ENCODE results near the gene PAN3.

PAN3 gene

DNA sequence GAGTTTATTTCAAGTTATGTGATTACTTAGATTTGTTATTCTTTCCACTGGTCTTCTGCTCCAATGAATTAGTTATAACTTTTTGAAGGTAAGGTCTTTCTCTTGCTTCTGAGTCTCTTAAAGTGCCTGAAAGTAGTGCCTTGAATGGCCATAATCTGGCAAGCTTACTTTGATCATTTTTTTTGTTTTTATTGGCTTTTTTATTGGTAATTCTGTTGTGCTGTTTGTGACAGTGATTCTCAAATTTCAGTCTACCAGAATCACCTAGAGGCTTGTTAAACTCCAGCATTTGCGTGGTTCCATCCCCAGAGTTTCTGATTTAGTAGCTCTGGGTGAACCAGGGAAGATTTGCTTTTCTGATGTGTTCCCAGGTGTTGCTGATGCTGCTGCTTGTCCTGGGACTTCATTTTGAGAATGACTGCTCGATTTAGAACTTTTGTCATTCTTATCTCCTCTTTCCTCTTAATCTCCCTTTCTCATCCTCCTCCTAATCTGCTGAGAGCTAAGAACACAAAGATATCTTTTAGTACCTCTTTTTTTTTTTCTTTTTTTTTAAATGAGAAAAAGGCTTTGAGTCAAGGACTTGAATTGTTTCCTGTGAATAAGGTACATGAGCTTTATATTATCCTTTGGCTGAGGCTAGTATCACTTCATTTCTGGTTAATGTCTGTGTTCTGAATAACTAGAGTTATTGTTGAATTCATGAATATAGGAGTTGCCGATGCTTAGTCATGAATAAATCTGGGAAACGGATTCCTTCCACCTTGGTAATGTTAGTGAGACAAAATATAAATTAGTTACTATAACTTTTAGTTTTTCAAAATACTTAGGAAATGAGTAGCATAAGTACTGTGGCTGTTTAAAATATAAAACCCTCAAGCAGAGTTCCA lies 91.4 kb downstream of the PAN3 start:
- no peak for DNase-seq

DNA sequence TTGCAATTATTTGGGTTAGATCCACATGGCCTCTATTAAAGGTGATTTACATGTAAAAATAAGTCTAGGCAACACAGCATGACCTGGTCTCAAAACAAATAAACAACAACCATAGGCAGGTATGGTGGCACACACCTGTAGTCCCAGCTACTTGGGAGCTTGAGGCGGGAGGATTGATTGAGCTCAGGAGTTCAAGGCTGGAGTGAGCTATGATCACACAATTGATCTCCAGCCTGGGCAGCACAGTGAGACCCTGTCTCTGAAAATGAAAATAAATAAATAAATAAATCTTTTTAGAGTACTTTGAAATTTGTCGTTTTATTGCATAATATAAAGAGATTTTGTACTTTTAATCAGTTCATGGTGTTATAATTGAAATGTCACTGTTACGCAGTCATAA lies 93.3 kb downstream of the PAN3 start:
- no peak for DNase-seq

DNA sequence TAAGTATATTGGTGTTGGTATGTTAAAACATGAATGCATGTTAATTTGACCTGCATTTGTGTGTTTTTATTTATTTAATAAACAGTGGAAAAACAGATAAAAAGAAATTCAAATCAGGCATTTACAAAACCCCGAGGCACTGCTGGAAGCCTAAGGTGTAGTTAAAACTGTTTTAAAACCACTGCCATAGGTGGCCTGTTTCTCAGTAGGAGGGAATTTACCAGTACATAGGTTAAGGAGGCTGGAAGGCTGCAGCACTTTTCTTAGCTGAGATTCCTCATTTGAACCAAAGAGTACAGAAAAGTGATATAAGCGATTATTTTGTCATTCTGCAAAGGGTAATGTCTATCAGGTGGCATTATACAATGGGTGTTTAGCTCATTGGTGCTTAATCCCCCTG lies 99.6 kb downstream of the PAN3 start:
- DNase-seq = no peak

DNA sequence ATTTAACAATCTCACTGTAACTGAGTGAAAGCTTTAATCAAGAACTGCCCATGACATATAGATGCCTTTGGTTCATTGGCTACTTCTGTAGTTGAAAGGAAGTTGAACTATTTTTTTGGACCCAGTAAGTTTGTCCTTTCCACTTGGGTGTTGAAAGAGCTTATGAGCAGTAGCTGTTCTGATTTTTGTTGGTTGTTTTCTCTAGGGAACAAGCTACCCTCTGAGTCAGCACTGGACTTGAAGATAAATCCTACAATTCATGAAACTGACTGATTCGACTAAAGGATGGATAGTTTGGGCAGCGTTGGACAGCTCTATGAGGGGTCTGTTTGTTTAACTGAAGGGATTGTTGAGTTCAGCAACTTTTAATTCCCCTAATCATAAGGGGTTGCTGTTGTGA lies 101.0 kb downstream of the PAN3 start:
- DNase-seq = no peak

DNA sequence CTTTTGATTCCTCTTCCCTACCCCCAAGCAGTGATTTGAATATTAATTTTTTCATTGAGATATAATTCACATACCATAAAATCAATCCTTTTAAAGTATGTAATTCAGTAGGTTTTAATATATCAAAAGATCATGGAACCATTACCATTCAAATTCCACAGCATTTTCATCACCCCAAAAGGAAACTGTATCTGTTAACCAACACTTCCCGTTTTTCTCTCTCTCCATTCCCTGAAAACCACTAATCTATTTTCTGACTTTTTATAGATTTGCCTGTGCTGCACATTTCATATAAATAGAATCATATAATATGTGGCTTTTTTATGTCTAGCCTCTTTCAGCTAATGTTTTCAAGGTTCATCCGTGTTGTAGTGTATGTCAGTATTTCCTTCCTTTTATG lies 107.1 kb downstream of the PAN3 start:
- peak; percentile 1 to 29 for DNase-seq

DNA sequence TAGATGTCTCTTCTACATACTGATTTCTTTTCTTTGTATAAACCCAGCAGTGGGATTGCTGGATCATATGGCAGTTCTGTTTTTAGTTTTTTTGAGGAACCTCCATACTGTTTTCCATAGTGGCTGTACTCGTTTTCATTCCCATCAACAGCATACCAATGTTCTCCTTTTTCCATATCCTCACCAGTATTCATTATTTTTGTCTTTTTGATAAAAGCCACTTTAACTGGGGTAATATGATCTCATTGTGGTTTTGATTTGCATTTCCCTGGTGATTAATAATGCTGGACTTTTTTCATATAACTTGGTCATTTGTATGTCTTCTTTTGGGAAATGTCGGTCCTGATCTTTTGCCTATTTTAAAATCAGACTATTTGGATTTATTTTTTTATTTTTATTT lies 108.5 kb downstream of the PAN3 start:
- DNase-seq = no peak

DNA sequence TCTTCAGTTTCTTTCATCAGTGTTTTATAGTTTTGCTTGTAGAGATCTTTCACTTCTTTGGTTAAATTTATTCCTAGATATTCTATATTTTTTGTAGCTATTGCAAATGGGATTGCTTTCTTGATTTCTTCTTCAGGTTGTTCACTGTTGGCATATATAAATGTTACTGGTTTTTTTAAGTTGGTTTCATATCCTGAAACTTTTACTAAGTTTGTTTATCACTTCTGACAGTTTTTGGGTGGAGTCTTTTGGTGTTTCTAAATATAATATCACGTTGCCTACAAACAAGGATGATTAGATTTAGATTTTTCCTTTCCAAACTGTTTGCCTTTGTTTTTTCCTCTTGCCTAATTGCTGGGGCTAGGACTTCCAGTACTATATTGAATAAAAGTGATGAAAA lies 109.7 kb downstream of the PAN3 start:
- DNase-seq = no peak

DNA sequence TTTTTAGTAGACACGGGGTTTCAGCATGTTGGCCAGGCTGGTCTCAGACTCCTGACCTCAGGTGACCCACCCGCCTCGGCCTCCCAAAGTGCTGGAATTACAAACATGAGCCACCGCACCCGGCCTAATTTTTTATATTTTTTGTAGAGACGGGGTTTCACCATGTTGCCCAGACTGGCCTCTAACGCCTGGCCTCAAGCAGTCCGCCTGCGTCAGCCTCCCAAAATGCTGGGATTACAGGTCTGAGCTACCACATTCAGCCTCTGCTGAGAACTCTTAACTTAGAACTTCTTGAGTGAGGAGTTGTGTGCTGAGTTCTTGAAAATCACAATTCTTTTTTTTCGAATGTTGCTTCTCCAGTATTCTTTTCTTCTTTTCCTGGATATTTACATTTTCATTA lies 112.2 kb downstream of the PAN3 start:
- no peak for DNase-seq

DNA sequence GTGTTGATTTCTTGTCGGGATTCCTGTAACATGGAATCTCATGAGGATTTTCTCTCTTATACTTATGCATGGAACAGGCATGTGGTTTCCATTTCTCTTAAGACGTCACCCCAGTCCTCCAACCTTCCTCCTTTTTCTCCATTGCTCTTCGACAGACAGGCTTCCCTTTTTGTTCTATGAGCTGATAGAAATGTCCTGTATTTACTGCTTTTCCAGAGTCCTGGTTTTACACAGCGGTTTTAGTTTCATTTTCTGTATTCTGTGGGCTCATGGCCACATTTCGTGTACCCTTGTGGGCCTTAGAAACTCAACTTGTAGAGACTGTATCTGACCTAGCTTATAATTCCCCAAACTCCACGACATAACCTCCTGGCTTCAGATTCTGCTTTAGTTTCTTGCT lies 113.1 kb downstream of the PAN3 start:
- peak; percentile 1 to 2 for DNase-seq

DNA sequence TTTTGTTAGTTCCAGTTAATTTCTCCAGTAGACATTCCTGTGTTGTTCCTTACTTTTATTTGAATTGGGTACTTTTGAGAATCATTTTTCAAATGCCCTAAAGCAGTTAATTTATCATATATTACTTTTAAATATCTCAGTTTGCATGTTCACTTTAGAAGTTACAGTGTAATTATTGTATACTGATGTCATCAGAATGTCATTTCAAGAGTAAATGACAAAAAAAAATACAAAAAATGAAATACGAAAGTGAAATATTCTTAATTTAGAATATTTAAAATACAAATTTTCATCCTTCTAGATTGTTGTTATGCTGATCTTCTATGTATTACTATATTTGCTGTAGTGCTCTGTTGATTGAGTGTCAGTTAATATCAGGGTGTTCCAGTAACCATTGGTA lies 114.2 kb downstream of the PAN3 start:
- DNase-seq = no peak

DNA sequence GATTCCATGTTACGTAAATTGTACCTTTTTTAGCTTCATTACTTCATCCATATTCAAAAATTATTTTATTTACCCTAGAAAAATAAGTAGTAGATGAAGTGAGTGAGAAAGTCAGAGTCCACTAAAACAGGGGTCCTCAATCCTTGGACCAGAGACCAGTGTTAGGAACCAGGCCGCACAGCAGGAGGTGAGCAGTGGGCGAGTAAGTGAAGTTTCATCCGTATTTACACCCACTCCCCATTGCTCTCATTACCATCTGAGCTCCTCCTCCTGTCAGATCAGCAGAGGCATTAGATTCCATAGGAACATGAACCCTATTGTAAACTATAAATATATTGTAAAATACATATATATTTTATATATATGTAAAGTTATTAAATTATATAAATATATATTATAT lies 119.0 kb downstream of the PAN3 start:
- DNase-seq = no peak

DNA sequence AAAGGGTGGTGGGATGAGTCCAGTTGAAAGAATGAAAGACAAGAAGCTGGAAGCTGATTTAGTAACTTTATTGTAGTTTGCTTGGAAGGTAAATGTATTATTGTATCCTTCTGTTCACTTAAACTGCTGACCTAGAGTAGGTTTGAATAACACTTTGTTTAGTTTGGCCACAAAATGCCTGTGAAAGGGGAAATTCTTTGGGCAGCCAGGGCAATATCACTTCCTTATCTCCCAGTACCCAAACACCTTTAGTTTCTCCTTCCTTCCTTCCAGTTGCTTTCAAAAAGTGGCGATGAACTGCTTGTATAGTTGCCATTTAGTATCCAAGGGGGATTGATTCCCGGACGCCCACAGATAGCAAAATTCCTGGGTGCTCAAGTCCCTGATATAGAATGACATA lies 120.1 kb downstream of the PAN3 start:
- DNase-seq = no peak

DNA sequence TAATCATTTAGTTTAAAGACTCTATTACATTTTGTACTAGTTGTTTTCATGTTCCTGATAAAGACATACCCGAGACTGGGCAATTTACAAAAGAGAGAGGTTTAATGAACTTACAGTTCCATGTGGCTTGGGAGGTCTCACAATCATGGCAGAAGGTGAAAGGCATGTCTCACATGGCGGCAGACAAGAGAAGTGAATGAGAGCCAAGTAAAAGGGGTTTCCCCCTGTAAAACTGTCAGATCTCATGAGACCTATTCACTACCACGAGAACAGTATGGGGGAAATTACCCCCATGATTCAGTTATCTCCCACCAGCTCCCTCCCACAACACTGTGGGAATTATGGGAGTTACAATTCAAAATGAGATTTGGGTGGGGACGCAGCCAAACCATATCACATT lies 129.2 kb downstream of the PAN3 start:
- no peak for DNase-seq

DNA sequence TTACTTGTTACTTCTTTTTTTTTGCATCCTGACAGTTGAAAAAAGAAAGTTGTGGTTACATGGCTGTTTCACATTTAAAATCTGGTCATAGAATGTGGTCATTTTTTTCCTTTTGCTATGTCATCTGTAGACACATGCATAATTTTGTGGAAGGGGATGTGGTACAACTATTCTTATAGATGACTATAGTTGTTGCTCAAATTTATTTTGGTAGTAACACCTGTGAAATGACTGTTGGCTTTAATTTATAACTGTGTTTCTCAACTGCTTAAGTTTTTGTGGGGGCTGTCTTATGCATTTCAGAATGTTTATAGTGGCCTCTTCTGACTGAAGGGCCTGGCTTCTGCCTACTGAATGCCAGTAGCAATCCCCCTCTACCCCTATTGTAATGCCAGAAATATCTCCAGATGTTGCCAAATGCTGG lies 130.5 kb downstream of the PAN3 start:
- peak; percentile 42 to 53 for DNase-seq

DNA sequence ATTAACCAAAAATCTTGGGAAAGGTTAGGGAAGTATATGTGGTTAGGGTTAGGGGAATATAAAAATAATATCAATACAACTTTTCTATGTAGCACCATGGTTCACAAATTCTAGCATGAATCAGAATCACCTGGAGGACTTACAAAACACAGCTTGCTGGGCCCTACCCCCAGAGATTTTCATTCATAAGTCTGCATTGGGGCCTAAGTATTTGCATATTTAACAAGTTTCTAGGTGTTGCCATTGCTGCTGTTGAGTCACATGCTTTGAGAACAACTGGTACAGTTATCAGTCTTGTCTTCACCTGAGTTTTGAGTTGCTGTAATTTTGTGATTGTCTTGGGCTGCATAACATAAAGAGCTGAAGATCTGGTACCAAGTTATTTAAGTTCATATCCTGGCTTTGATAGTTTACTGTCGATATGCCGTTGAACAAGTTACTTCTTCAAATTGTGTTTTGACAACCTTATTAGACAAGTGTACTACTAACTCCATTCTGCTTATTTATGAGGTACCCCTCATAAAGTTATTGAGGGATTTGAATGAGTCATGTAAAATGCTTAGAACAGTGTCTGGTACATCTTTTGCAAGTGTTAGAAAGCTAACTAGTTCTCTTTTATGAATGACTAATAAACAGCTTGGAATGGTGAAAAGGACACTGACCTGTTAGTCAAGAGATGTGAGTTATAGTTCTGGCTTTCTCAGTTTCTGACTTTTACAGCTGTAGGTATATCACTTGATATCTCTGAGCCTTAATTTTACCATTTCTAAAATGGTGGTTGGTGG lies 132.9 kb downstream of the PAN3 start:
- DNase-seq = no peak

DNA sequence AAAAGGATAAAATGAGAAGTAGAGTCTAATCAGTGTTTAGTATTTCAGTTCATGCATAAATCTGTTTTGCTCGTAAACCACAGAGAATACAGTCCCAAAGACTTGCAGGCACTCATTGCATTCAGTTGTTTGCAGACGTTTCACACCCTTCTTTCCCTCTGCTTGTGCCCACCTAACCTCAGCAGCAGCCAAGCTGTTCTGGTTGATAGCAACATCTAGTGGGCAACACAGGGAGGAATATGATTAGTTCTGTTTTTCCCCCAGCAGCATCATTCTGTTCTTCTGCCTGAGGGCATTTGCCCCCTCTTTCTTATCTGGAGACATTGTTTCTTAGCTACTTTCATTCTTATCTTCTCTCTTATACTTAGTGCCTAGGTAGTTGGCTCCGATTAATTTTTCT lies 135.6 kb downstream of the PAN3 start:
- peak; percentile 2 to 29 for DNase-seq

DNA sequence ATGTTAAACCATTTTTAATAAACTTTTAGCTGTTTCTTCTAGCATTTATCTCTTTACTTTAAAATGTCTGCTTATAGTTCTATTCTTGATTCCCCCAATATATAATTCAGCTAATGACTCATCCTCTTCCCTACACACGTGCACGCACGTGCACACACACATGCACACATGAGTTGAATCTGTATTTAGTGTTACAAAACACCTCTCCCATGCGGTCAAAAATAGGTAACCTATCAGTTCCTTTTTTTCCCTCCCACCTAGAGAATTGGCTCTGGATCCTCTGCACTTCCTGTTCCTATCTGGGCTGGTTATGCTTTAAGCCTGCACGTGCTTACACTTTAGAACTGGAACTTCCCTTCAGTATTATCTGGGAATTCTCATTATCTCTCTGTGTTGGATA lies 144.1 kb downstream of the PAN3 start:
- DNase-seq = peak; percentile 1 to 2

DNA sequence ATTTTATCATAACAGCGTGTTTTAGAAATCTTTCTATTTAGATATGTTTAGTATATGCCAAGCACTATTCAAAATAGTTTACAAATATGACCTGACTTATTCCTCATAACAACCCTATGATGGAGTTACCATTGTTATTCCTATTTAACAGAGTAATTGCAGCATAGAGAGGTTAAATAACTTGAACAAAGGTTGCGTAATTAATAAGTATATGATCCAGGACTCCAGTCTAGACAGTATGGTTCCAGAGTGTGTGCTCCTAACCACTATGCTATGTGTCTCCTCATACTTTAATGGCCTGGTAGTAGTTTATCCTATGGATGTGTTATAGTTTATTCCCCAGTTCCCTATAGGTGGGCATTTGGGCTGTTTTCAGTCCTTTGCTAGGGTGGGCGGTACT lies 145.3 kb downstream of the PAN3 start:
- DNase-seq = no peak

DNA sequence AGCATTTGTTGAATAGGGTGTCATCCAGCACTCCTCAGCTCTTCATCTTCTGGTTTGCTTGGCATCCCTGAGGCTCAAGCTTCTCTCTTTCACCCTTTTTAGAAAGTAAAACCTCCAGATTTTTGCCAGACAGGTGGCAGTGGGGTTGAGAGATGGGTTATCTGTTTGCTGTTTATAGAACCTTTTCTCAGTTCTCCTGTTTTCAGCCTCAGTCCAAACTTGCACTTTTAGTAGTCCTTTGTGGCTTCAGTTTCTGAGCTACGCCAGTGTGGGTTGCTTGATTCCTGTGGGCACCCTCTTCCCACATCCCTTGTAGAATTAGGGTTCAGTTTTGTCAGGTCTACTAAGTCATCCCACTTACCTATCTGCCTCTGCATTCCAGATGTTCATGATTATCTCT lies 147.9 kb downstream of the PAN3 start:
- no peak for DNase-seq

DNA sequence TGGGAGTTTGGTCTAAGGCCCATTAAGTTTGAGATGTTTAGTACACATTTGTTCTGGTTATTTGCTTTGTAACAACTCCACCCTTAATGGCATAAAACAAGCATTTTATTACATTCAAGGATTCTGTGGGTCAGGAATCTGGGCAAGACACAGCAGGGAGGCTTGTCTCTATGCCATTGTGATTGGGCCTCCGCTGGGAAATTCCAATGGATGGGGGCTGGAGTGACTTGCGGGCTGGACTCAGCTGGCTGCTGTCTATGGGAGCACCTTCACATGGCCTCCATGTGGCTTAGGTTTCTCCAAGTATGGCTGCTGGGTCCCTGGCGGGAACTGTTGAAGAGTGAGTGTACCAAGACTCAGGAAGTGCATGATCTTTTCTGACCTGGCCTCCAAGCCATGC lies 159.0 kb downstream of the PAN3 start:
- DNase-seq = no peak

DNA sequence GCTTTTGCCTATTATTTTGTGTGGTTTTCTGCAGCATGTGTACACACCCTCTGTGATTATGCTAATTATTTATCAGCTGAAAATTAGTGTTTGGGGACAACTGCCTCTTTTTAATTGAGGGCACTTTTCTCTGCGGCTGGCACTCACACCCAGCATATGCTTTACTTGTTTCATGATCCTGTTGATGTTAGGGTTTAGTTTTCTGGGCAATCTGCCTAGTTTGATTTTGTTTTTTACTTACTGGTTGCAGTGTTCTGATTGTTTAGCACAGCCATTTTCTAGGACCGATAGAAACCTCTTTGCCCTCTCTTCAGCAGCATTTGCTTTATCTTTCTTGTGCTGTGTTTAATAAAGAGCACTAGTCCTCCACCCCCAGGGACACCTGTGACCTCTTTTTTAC lies 161.6 kb downstream of the PAN3 start:
- no peak for DNase-seq

DNA sequence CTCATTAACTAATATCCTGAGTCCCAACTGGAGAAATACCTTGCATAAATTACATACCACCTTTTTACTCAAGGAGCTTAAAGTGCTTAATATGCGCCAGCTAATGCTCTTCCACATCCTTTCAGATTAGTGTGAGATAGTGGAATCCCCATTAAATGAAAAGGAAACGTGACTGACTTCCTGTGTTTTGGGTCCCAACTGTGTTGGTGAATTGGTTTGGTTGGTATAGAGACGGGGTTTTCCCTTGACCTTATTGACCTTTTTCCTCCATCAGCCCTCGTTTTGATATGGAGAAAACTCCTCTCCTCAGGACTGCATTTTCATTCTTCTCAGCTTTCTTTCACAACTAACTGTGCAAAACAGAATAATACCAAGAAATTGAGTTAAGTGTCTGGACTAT lies 163.5 kb downstream of the PAN3 start:
- no peak for DNase-seq

DNA sequence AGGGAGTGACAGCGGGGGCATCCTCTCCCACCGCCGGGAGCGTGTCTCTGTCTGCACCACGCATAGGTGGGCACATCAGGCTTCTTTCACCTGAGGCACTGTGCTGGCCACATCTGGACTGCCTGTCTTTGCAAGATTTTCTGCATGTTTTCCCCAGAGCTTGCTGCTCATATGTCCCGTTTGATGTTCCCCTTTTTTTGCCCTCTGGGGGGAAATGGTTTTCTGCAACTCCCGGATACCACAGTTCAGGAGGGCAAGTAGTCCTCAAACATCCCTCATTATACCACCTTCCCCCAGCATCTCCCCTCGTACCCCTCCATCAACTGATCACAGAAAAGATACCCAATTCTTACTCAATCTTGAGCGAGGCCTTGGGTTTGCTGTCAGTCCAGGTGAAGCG lies 168.0 kb downstream of the PAN3 start:
- DNase-seq = peak; percentile 10 to 19

DNA sequence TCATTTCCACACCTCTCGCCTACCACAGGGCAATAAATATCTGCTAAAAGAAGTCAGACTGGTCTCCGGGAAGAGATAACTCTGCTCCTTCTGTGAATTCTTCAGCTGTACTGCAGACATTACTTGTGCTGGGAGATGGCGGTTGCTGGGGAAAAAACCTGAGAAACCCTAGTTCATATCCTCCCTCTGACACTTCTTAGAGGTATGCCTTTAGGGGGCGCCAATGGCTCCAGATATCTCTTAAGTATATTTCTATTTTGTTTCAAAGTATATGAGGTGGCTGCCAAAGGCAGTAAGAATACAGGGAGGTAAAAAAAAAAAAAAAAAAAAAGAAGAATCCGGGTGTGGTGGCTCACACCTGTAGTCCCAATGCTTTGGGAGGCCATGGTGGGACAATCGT lies 175.2 kb downstream of the PAN3 start:
- peak; percentile 15 to 19 for DNase-seq

Data from Kasumi-1 (cell line).